Measurements from ENCODE around the gene NCKAP1.

The NCKAP1 gene

GRCh38 chr2:182980652-182981051, 57.6 kb downstream of the NCKAP1 start:
- H3K36me3 ChIP-seq (ENCODE audit: control insufficient read depth, insufficient read depth, low read length) = no peaks in the 10 kb centered on the region
- no peaks in the 10 kb centered on the region for H3K27me3 ChIP-seq (replicated peaks; ENCODE audit: control insufficient read depth, insufficient read depth, low read length)
- no peak overlapping the region for H3K4me3 ChIP-seq (replicated peaks; ENCODE audit: low read depth, low read length)
- no peak for DNase-seq (ENCODE audit: extremely low read depth, insufficient read length)
- no peak for TF ChIP-seq CTCF (IDR thresholded peaks at IDR 0.05; ENCODE audit: insufficient read depth, low read length, poor library complexity, severe bottlenecking)

GRCh38 chr2:182980115-182980514, 58.1 kb downstream of the NCKAP1 start:
- no peaks in the 10 kb centered on the region for H3K36me3 ChIP-seq (ENCODE audit: control insufficient read depth, insufficient read depth, low read length)
- H3K4me3 ChIP-seq (replicated peaks; ENCODE audit: low read depth, low read length) = no peak overlapping the region
- H3K27me3 ChIP-seq (replicated peaks; ENCODE audit: control insufficient read depth, insufficient read depth, low read length) = no peaks in the 10 kb centered on the region
- DNase-seq (ENCODE audit: extremely low read depth, insufficient read length) = peak; percentile 15
- peak; percentile 43 for TF ChIP-seq CTCF (IDR thresholded peaks at IDR 0.05; ENCODE audit: insufficient read depth, low read length, poor library complexity, severe bottlenecking)

- TF ChIP-seq CTCF (IDR thresholded peaks at IDR 0.05; ENCODE audit: insufficient read depth, low read length, poor library complexity, severe bottlenecking) = no peak
- Histone ChIP-seq H3K36me3 (ENCODE audit: control insufficient read depth, insufficient read depth, low read length) (no peaks in the 10 kb centered on the region), H3K4me3 (replicated peaks; ENCODE audit: low read depth, low read length) (no peak overlapping the region), H3K27me3 (replicated peaks; ENCODE audit: control insufficient read depth, insufficient read depth, low read length) (no peaks in the 10 kb centered on the region)
- no peak for DNase-seq (ENCODE audit: extremely low read depth, insufficient read length)
Observed at GRCh38 chr2:182977463-182977862, 60.8 kb downstream of the NCKAP1 start.

- DNase-seq (ENCODE audit: extremely low read depth, insufficient read length) = no peak
- Histone ChIP-seq H3K27me3 (replicated peaks; ENCODE audit: control insufficient read depth, insufficient read depth, low read length) (no peaks in the 10 kb centered on the region), H3K36me3 (ENCODE audit: control insufficient read depth, insufficient read depth, low read length) (no peaks in the 10 kb centered on the region), H3K4me3 (replicated peaks; ENCODE audit: low read depth, low read length) (no peak overlapping the region)
- no peak for TF ChIP-seq CTCF (IDR thresholded peaks at IDR 0.05; ENCODE audit: insufficient read depth, low read length, poor library complexity, severe bottlenecking)
Observed at GRCh38 chr2:182973441-182974352, 64.6 kb downstream of the NCKAP1 start.

GRCh38 chr2:182972548-182972942, 65.7 kb downstream of the NCKAP1 start:
- no peak for TF ChIP-seq CTCF (IDR thresholded peaks at IDR 0.05; ENCODE audit: insufficient read depth, low read length, poor library complexity, severe bottlenecking)
- H3K36me3 ChIP-seq (ENCODE audit: control insufficient read depth, insufficient read depth, low read length) = no peaks in the 10 kb centered on the region
- no peaks in the 10 kb centered on the region for H3K27me3 ChIP-seq (replicated peaks; ENCODE audit: control insufficient read depth, insufficient read depth, low read length)
- no peak for DNase-seq (ENCODE audit: extremely low read depth, insufficient read length)
- H3K4me3 ChIP-seq (replicated peaks; ENCODE audit: low read depth, low read length) = no peak overlapping the region
